CD4-positive, alpha-beta T cell treated with Interleukin-10 for 1 hour (primary cell): ENCODE results near the gene POLN.

Experiments used
- DNase-seq: peaks from one replicate; pipeline ENCODE4 v3.0.0-alpha.2; 2020

The POLN gene

DNA sequence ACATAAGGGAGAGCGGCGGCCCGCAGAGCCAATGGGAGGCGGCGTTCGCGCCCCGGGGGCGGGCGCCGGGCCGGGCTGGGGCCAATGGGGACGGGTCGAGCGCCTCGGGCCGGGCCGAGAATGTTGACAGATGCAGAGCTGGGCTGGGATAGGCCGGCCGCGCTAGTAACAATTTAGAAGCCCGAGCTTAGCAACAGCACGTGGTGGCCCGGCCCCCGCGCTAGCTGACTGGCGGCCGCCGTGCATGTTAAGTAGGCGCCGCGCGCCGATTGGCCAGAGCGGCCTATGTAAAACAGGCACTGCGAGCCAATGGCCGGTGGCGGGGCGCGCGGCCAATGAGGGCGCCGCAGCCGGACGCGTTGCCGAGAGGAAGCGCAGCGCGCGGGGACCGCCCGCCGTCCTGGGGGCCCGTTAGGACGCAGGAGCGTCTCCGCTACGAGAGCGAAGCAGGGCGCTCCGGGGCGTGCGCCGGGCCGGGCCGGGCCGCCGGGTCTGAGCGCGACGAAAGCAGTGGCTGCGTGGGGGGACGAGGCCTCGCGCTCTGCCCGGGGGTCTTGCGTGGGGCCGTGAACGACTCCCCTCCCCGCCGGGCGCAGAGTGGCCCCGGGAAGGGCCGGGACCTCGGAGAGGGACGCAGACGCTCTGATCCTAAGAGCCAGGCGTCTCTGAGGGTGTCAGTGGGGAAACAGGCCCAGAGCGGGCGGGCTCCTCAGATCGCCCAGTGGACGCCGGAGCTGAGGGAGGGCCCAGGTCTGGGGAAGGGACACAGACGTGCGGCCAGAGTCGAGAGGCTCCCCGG lies 20.4 kb upstream of the POLN start:
- DNase-seq: peak; percentile 99

DNA sequence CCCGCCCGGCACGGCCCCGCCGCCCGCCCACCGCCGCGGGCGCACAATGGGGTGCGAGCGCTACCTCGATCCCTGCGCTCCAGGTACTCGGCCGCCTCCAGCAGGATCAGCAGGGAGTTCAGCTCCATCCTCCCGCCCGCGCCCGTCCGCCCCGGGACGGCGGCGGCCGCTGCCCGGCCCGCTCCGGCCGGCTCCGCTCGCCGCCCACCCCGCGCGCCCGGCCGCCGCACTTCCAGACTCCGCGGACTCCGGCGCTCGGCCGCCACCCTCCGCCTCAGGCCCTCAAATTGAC lies 19.9 kb upstream of the POLN start, which contains the start of gene MXD4:
MXD4 (minus strand) TSS at position 257 of the 292 bp plus-strand sequence; CDS start at position 128, 129 bp downstream.
- no peak for DNase-seq

DNA sequence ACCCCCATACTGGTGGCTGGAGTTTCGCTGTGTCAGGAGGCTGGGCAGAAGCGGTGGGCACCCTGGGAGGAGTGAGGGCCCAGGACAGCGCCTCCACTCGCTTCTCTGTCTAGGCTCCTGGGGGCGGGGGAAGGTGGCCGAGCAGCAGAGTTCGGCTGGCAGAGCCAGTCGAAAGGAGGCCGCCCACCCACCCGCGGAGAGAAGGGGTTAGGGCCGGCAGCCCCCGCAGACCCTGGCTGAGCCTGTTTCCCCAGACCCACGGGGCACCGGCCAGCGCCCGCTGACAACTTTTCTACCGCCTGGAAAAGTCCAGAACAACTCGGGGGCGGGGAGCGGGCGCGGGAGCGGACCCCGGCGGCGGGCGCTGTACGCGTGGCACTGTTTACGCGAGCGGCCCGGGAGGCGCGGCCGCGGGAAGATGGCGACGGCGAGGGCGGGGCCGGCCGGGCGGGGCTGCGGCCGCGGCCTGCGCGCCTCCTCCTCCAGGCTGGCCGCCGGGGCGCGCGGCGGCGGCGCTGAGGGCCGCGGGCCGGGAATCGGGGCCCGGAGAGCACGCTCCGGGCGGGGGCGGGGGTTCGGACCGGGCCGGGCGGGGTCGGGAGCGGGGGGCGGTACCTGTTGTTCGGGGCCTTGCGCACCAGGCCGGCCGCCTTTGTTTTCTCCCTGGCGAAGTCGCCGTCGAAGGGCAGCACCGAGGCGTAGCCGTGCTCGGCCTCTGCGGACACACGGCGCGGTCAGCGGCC lies 19.4 kb upstream of the POLN start:
- peak; percentile 55 for DNase-seq

DNA sequence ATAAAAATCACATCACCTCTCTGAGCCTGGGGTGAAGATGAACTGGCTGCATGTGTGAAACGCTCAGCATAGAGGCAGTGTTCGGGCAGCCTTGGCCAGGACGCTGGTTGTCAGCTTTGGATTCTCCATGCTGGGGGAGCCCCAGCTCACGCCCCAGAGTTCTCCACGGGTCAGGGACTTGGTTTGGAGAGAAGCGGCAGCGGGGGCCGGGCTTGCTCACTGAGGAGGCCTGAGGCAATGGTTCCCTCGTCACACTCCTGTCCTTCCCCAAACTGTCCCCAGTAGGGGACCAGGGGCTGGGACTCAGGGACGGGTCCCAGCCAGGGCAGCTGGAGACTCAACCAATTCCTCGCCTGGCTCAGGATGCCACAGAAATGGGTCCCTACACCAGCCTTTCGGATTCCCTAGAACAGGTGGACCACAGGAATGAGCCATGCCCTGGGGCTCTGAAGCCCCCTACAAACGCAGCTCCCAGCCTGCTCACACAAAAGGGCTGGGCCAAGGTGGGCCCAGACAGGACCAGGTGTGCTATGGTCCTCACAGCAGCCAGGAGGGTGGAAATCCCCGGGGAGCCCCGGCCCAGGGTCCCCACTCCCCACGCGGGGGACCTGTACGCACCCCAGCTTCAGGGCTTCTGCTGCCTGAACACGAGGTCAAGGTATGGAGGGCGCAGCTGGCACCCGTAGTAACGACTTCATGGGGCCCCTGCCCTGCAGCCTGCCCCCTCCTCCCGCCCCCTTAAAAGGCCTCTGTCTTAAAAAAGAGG lies 18.6 kb upstream of the POLN start:
- no peak for DNase-seq

DNA sequence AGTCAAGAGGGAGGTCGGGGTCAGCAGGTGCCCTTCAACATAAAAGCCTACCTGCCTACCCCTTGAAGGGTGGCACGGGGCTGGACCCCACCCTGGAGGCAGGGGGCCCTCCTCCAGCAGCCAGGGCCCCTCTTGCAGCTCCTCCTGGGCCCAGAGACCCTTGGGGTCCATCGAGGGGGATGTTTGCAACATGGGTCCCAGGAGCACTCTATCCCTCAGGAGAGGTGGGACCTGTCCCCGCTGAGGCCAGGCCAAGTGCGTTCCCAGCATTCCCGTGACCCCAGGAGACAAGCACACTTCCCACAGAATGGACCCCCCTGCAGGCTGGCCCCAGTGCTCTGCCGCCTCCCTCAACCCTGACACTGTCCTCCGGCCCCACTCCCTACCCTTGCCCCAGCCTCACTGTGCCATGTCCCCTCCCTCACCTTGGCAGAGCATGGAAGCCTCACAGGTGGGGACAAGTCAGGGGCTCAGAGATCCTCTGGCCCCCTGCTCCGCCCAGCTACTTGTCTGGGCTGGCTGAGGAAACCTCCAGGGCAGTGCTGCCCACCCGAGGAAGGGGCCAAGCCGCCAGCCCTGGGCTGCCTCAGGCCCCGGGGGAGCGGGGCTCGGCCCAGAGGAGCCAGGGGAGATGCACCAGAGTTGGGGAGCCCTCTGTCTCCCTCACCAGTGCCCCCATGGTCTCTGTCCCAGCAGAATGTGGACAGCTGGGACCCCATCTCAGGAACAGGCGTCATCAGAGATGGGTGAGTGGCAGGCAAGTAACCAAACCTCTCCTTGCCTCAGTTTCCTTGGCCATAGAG lies 17.8 kb upstream of the POLN start:
- no peak for DNase-seq

DNA sequence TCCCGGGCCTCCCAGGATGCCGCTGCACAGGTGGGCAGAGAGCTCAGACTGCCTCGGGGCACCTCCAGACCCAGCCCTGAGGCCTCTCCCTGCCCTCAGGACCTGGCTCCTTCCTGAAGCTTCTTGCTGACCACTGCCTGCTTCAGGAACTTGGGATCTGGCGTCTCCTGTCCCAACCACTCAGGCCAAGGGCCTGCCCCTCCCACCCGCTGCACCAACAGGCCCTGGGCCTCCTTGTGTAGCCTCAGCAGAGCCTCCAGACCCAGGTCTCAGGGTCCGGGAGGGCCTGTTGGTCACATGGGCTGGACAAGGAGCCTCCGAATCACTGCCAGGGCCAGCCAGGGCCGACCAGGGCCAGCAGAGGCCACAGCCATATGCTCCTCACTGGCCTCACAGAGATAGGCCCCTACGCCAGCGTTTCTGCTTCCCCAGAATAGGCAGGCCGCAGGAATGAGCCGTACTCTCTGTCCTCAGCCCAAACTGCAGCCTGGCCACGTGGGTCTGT lies 17.2 kb upstream of the POLN start:
- DNase-seq: no peak

DNA sequence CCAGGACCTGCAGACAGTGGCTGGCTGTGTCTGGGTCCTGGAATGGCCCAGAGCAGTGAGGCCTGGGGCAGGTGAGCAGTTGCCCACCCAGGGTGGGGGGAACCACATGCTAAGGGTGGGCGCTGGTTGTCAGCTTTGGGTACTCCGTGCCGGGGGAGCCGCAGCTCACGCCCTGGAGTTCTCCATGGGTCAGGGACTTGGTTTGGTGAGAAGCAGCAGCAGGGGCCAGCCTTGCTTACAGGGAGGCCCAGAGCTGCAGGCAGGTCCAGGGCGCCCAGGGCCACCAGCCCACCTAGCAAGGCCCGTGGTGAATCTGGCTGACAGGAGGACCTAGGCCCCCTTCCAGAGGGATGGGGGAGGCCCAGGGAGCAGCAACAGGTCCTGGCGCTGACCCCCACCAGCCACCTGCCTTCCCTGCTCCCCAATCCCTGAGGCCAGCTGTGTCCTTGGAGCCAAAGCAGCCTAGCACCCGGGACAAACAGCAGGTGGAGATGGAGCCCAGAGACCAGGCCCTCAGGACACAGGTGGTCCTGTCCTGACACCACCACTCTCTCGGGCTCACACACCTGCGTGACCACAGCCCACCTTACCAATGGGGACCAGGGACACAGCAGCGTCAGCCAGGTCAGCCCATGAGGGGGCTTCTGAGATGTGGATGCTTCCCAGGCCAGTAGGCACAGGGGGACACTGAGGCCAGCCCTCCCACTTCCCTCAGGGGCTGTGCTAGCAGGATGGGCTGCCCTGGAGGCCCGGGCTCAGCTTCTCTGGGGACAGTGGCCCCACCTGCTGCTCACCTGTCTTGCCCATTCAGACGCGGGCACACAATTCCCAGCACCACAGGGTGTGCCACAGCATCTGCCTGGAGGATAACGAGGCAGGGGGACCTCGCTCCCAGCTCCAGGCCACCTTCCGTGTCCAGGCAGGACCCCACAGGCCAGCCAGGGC lies 16.4 kb upstream of the POLN start:
- no peak for DNase-seq

DNA sequence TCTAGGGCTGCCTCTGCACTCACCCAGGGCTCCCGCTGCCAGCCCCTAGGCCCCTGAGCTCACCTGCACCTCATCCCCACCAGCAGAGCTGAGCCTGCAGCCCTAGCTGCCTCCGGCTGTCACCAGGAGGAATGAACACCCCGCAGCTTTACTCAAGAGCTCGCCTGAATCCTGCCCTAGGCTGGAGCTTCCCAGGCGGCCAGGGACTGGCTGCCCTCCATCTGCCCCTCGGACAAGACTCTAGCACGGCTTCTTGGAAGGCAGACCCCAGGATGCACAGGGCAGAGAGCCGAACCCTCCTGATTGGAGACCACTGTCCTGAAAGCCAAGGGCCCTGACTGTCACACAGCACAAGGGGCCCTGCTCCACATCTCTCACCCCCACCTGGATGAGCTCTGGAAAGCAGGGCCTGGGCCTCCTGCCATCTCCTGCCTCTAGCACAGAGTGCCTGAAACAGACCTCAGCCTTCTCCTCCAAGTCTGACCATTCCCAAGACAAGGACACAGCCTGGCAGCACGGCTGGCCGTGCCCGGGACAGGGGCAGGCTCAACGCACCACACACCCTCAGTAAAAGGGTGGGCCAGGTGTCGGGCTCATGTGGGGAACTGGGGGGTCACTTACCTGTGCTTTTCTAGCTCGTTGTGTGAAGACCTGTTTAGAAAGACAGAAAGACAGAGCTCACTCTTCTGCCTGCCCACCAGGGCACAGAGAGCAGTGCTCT lies 15.6 kb upstream of the POLN start:
- no peak for DNase-seq

DNA sequence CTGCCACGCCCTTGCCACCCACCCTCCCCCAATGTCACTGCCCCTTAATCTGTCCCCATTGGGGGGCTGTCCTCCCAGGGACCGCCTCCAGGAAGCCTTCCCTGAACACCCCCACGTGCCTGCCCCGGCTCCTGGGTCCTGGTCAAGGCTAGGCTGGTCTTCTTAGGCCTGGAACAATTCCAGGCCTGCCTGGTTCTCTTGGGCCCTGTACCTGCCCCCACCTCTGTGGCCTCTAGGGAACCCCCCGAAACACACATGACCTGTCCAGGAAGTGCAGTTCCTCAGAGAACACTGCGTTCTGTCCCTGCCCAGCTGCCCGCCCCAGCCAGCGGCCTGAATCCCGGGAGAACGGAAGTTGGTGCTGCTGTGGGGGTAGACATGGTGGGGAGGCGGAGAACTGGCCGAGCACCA lies 14.9 kb upstream of the POLN start:
- no peak for DNase-seq

DNA sequence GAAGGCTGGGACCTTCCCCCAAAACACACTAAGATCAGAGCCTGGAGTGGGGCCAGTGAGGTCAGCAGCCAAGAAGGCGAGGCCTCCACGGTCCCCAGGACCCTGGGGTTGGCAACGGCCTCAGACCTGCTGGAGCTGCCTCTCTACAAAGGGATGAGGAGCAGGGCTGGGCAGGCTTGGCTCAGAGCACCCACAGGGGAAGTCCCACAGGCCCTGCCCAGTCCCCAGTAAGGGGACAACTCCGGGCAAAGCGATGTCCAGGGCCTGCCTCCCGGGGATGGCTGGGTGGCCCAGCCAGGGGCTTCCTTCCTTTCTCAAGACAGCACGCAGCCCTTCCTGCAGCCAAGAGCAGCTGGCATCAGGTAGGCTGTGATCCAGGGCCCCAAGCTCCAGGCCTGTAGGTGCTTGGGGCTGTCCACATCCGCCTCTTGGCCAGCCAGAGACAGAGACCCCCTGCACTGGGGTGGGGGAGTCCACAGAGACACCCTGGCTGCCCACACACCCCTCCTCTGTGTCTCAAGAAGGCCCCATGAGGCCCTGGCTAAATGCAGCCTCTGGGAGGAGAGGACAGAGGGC lies 14.3 kb upstream of the POLN start:
- no peak for DNase-seq

DNA sequence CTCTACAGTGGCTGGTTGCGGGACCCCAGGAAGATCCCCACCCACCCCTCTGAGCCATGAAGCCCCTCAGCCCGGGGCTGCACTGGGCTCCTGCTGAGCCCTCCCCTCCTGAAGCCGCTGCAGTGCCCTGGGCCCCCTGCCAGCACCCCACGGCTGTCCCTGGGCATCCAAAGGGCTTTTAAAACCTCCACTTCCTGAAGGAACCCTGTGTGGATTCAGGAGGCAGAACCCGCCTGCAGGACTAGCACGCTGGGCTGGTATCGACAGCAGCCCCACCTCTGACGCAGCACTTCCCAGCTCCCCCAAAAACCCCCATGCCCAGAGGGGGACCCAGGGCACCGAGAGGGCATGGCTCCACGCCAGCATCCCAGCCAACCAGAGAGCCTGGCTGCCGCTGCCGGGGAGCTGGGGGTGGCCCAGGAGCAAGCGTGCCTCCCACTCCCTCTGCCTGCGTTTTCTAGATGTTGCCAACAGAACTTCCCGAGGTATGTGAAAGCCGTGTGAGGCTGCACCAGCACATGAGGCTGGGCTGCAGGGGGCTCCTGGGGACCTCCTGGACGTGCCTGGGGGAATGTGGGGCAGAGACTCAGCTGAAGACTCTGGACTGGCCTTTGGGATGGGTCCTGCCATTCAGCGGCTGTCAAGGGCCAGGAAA lies 13.7 kb upstream of the POLN start:
- DNase-seq: no peak

DNA sequence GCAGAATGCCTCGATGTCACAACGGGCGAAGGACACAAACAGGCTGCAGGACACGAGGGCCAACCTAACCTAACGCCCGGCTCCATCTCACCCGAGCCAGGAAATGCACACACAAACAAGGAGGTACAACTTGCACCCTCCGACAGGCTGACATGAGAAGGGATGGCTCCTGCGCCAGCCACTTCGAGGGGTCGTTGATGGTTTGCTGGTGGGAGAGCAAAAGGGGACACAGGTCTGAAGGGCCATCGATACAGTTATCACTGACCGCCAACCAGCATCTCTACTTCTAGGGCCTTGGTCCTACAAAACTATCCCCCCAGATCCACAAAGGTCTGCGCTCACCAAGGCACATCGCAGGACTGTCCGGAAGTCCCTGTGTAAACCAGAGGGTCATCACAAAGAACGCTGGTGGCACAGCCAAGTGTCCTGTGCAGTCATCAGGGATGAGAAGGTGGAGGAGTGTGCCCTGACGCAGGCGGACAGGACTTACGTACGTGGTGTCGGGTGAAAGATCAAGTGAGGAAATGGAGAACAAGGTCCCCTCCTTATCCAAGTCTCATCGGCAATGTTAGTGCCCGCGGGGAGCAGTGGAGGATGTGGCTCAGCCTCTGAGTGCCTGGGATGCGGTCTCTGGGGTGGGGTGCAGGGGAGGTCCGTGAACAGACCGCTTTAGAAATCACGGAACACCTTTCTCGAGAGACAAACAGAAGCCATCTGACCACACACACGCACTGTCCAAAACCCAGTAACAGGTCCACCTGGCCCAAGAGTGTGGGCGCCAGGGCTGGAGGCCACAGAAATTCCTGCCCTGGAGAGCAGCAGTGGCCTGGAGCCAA lies 13.0 kb upstream of the POLN start:
- no peak for DNase-seq

DNA sequence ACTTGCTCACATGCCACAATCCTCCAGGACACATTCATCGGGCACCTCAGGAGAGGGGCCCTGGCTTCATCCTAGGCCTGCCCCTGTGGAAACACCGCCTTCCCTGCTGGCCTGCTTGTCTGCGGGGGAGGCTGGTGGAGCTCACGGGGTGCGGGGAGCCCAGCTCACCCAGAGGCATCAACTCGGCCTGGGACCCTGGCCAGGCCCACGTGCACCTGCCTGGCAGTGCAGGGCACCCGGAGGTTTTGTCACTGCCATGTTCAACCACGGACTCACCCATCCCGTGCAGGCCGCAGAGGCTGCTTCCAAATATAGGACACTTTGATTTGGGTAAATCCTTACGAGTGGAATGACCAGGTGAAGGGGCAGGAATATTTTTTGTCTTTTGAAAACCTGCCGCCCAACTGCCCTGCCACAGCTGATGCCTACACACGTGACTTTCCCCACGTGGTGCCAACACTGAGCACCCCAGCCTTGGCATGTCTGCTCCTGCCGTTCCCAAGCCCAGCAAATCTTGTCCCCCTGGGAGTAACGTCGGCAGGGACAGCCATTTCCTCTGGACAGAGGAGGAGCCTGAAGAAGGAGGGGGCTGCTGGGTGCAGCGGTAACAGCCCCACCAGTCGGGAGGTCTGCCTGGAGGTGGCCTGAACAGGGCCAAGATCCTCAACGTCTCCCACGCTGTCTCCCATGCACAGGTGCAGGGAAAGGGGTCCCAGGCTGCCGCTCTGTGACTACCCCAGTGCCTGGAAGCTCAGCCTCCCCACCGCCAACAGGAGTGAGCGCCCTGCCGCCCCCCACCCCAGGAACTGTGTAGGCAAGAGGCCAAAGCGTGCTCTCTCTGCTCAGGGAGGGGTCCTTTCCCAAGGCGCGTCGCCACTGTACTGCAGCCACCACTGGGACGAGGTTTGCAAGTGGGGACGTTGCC lies 11.5 kb upstream of the POLN start:
- no peak for DNase-seq

DNA sequence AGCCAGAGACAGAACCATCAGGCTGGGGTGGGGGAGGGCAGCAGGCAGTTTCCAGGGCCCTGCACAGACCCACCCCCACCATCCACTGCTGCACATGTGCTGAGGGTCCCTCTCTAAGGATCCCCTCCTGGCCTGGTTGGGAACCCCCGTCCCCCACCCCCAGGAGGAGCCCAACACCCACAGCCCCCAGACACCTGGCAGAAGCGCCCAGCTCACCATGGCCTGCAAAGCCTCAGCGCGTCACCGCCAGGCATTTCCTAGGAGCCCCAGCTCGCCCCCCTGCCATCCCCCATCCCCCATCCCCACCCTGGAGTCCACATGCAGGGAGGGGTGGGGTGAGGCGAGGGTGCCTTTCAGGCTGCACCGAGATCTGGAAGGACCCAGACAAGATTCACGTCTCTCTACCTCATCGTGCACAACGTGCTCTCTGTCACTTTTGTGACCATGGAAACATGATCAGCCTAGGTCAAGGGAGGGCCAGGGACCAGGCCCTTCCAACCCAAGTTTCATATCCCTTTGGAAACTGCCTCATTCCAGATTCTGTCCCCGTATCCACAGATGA lies 10.7 kb upstream of the POLN start:
- DNase-seq: no peak

DNA sequence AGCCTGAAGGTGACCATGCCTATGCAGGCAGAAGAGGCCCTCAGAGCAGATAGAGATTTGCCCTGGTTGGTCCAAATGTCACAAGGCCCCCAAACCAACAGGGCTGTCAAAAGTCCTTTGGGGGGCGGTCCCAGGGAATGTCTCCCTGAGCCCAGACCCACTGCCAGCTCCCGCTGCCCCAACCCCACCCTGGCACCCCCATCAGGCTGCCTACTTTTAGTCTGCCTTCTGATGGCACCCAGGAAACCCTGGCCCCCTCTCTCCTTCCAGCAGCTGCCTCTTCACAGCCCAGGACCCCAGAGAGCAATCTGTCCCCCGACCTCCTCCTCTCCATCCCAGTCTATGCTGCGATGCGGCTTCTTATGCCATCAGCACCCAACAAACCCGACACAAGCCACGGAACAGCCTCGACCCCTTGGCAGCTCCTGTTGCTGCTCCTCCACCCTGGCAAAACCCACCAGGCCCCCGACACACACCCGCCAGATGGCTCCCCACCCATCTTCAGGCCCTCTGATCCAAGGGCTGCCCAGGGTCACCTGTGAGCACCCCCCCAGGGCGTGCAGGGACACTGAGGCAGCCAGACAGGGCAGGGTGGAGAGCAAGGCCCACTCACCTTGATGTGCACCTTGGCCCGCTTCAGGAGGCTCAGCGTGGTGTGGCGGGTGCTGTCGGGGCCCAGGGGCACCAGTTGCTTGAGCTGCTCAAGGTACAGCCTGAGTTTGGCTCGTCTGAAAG lies 10.0 kb upstream of the POLN start:
- no peak for DNase-seq

DNA sequence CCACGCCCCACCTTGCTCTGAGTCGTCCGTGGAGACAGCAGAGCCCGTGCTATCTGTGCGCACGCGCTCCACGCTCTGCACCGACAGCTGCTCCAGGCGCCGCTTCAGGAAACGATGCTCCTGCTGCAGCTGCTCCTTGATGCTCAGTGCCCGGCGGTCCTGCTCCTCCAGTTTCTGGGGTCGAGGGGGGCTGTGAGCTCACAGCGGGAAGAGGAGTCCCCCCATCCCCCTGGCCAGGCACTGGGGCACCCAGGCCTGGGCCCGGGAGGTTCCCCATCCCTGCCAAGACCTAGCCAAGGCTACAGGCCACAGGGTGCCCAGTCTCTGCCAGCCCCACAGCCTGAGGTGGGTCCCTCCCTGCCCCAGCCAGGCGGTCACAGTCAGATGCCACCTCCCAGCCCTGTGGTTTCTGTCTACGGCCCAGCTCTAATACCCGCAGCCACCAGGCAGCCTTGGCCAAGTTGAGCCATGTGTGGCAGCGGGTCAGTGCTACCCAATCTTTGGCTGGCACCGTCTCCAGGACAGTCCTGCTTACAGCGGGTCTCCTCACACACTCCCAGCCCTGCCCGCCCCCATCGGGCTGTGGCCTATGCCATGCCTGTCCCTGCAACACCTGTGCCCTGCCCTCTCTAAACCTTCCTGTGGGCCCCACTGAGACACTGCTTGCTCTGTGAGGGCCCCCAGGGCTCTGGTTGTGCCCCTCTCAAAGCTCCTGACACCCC lies 9.3 kb upstream of the POLN start:
- no peak for DNase-seq
